ENCODE results near the gene IKBKG.
"Not testable (repeated sequence)": the region's sequence is repeated elsewhere in the genome, so short reads cannot be mapped to it uniquely, and the experiment has no call there.

The IKBKG gene

GRCh38 chrX:154607976-154608375 lies 60.6 kb downstream of the IKBKG start:
- DNase-seq: not testable (repeated sequence)

DNA sequence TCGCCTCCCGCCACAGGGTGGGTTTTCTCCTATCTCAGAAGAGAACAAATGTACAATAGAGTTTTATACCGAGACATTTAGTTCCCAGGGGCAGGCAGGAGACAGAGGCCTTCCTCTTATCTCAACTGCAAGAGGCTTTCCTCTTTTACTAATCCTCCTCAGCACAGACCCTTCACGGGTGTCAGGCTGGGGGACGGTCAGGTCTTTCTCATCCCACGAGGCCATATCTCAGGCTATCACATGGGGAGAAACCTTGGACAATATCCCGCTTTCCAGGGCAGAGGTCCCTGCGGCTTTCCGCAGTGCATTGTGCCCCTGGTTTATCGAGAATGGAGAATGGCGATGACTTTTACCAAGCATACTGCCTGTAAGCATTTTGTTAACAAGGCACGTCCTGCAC lies 61.4 kb downstream of the IKBKG start:
- DNase-seq: not testable (repeated sequence)

GRCh38 chrX:154611146-154611545 lies 63.7 kb downstream of the IKBKG start:
- not testable (repeated sequence) for DNase-seq

DNA sequence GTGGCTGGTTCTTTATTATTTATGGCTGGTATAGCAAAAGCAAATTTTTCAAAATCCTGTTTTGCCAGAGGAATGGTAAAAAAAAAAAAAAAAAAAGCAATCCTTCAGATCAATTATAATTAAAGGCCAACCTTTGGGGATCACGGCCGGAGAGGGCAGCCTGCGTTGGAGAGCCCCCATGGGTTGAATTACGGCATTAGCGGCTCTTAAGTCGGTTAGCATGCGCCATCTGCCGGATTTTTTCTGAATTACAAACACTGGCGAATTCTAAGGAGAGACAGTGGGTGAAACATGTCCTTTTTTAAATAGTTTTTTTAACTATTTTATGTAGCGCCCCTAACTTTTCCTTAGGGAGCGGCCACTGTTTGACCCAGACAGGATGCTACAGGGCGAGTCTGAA lies 66.2 kb downstream of the IKBKG start:
- not testable (repeated sequence) for DNase-seq

All from NCI-H1436 treated with DMSO at 0.1 percent for 48 hours (cell line).